PFSK-1 (cell line): Measurements from ENCODE around the gene TMEM100.

Experiments
- FOXP2 ChIP-seq: optimal IDR thresholded peaks from 2 replicates; pipeline ENCODE3; 2011; ENCODE audit warnings: borderline replicate concordance, control low read depth, inconsistent platforms; ENCODE audit not compliant: insufficient read depth; ENCODE audit errors: extremely low read length, extremely low read depth
- POLR2AphosphoS5 ChIP-seq: IDR thresholded peaks from 2 replicates; pipeline ENCODE4 v1.6.1; 2012; ENCODE audit warnings: low read depth, mild to moderate bottlenecking, control low read depth, low read length, moderate library complexity
- SIN3A ChIP-seq: IDR thresholded peaks from 2 replicates; pipeline ENCODE4 v1.6.1; 2012; ENCODE audit warnings: mild to moderate bottlenecking, low read length, moderate library complexity, borderline replicate concordance; ENCODE audit not compliant: insufficient read depth
- TAF1 ChIP-seq: IDR thresholded peaks from 2 replicates; pipeline ENCODE4 v1.6.1; 2012; ENCODE audit warnings: low read length, control low read depth, borderline replicate concordance; ENCODE audit not compliant: insufficient read depth
- TF ChIP-seq, protein P1 (sequence below), 2 experiments: IDR thresholded peaks; 2 replicates each; pipeline versions ENCODE4 v1.6.1 to v1.8.0; 2011 to 2012; ENCODE audit warnings: low read depth in 2 of 2, low read length in 2 of 2, control low read depth in 1 of 2, inconsistent platforms in 1 of 2, mild to moderate bottlenecking in 1 of 2, moderate library complexity in 1 of 2; ENCODE audit not compliant: insufficient read depth in 1 of 2

The TMEM100 gene

DNA sequence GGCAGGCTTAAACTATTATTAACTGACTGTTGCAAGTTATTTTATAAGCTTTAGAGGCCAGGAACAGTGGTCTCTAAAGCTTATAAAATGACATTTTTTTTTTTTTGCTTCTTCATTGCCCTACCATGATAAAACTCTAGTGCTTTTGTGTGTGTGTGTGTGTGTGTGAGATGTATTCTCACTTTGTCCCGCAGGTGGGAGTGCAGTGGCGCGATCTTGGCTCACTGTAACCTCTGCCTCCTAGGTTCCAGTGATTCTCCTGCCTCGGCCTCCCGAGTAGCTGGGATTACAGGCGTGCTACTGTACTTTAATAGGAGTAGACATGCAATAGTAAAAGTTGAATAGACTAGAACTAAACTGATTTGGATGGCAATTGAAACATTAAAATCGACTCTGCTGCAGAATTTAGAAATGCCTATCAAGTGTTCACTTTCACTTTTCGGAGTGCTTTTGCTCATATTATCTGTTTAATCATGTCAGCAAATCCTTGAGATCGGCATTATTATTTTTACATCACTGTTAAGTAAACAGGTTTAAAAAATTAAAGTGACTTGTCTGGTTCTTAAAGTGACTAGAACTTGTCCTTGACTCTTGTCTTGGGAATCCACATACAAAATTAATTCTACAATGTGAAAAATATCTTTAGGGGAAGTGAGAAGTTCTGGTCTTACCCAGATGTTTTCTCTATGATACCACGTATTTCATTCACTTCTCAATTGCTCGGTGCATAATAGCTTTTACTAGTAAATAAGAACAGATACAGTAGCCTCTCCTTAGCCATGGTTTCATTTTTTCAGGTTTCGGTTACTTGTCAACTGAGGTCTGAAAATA lies 19.8 kb upstream of the TMEM100 start:
- TF ChIP-seq POLR2AphosphoS5: no peak
- TF ChIP-seq TAF1: no peak
- TF ChIP-seq FOXP2: no peak
- TF ChIP-seq, protein P1, sequence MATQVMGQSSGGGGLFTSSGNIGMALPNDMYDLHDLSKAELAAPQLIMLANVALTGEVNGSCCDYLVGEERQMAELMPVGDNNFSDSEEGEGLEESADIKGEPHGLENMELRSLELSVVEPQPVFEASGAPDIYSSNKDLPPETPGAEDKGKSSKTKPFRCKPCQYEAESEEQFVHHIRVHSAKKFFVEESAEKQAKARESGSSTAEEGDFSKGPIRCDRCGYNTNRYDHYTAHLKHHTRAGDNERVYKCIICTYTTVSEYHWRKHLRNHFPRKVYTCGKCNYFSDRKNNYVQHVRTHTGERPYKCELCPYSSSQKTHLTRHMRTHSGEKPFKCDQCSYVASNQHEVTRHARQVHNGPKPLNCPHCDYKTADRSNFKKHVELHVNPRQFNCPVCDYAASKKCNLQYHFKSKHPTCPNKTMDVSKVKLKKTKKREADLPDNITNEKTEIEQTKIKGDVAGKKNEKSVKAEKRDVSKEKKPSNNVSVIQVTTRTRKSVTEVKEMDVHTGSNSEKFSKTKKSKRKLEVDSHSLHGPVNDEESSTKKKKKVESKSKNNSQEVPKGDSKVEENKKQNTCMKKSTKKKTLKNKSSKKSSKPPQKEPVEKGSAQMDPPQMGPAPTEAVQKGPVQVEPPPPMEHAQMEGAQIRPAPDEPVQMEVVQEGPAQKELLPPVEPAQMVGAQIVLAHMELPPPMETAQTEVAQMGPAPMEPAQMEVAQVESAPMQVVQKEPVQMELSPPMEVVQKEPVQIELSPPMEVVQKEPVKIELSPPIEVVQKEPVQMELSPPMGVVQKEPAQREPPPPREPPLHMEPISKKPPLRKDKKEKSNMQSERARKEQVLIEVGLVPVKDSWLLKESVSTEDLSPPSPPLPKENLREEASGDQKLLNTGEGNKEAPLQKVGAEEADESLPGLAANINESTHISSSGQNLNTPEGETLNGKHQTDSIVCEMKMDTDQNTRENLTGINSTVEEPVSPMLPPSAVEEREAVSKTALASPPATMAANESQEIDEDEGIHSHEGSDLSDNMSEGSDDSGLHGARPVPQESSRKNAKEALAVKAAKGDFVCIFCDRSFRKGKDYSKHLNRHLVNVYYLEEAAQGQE (IDR thresholded peaks at IDR 0.05; ENCODE audit: insufficient read depth in 1 of 2, low read depth in 2 of 2, low read length in 2 of 2): no peak
- no peak for TF ChIP-seq SIN3A

DNA sequence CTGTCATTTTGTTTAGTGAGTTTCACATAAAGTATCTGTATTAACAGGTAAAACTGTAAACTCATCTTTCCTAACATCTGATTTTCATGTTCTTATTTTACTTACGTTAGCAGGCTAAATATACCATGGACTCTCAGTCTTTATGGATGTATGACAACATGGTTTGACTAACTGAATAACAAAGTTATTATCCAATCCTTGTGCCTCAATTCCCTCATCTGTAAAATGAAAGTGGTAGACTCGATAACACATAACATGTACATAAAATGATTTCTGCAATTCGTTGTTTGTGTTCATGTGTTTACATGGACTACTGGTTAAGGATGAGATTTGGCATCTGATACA lies 18.7 kb upstream of the TMEM100 start:
- TF ChIP-seq SIN3A: no peak
- TF ChIP-seq FOXP2: no peak
- TF ChIP-seq TAF1: no peak
- TF ChIP-seq, protein P1 (IDR thresholded peaks at IDR 0.05; ENCODE audit: insufficient read depth in 1 of 2, low read depth in 2 of 2, low read length in 2 of 2): no peak
- no peak for TF ChIP-seq POLR2AphosphoS5

DNA sequence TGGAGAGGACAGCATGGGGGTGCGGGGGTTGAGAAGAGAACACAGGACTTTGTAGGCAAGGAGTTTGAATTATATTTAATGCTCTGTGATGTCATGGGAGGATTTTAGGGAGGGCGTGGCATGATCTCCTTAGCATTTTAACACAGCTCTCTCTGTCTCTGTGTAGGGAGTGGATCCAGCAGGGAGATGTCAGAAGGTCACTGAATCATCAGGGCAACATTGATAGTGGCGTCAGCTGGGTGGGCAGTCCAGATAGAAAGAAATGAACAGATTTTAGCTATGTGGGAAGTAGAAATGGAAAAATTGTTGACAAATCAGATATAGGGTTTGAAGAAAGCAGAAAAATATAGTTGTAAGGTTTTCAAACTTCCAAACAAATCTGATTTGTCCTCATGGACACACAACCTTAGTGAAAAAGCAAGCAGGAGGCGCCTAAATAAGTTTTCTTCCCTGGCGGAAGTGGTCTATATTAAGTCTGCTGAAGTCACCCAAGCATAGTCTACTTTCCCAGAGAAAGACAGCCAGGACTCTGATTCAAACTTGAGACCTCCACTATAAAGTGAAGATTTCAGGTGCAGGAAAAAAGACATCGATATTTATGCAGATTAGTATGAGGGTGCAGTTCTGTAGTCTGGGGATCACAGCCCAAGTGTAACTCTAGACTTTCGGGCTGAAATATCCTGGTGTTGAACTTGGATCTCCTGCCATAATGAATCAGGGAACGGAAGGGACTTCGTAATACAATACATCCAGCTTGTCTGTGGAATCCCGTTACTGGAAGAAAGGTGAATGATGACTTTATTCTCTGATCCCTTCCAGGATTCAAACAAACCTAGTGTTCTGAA lies 18.1 kb upstream of the TMEM100 start:
- no peak for TF ChIP-seq POLR2AphosphoS5
- TF ChIP-seq TAF1: no peak
- TF ChIP-seq SIN3A: no peak
- TF ChIP-seq, protein P1 (IDR thresholded peaks at IDR 0.05; ENCODE audit: insufficient read depth in 1 of 2, low read depth in 2 of 2, low read length in 2 of 2): no peak
- TF ChIP-seq FOXP2: no peak

DNA sequence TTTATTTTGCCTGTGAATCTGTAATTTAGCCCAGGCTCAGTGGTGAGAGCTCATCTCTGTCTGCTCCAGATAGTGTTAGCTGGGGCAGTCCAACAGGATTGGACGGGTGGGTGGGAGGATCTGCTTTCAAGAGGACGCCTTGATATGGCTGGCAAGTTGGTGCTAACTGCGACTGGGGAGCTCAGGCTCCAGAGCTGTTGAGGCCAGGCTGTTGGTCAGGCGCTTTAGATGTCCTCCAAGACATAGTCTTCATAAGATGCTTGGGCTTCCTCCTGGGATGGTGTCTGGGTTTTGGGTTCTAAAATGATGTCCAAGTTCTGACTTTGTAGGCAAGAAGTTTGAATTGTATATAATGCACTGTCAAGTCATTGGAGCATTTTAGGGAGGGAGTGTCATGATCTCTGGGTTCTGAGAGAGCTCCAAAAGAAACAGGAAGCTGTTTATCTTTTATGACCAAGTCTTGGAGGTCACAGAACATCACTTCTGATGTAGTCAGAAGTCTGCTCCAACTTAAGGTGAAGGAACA lies 15.4 kb upstream of the TMEM100 start:
- TF ChIP-seq POLR2AphosphoS5 (no peak), FOXP2 (no peak), SIN3A (no peak), TAF1 (no peak)
- TF ChIP-seq, protein P1 (IDR thresholded peaks at IDR 0.05; ENCODE audit: insufficient read depth in 1 of 2, low read depth in 2 of 2, low read length in 2 of 2): no peak
